SK-N-SH treated with all-trans-retinoic acid at 6 μM for 48 hours (cell line): ENCODE measurements around the gene CFP.

Source experiments
- ARNTL ChIP-seq: fragments of 450-650 bp; formaldehyde crosslinking; IDR thresholded peaks from 2 replicates; pipeline ENCODE4 v1.5.0; 2020; ENCODE audit warnings: low read depth, mild to moderate bottlenecking, moderate library complexity, borderline replicate concordance
- CSDC2 ChIP-seq: fragments of 250-450 bp; sonication (Bioruptor Pico); IDR thresholded peaks from 2 replicates; pipeline ENCODE4 v1.5.0; 2020; ENCODE audit warnings: mild to moderate bottlenecking, moderate library complexity
- RARB ChIP-seq: fragments of 250-450 bp; sonication (Bioruptor Pico); IDR thresholded peaks from 2 replicates; pipeline ENCODE4 v1.8.0; 2021; ENCODE audit warnings: mild to moderate bottlenecking, moderate library complexity
- SNAI2 ChIP-seq: fragments of 250-450 bp; sonication (Bioruptor Pico); IDR thresholded peaks from 2 replicates; pipeline ENCODE4 v1.5.0; 2020; ENCODE audit warnings: mild to moderate bottlenecking, moderate library complexity
- TCF4 ChIP-seq: fragments of 250-450 bp; sonication (Bioruptor Pico); IDR thresholded peaks from 2 replicates; pipeline ENCODE4 v1.8.0; 2021; ENCODE audit warnings: mild to moderate bottlenecking, moderate library complexity, borderline replicate concordance
- TOX ChIP-seq: fragments of 250-450 bp; sonication (Bioruptor Pico); IDR thresholded peaks from 2 replicates; pipeline ENCODE4 v1.8.0; 2021; ENCODE audit warnings: mild to moderate bottlenecking, moderate library complexity, borderline replicate concordance
- ZC3H10 ChIP-seq: fragments of 250-450 bp; sonication (Bioruptor Pico); IDR thresholded peaks from 2 replicates; pipeline ENCODE4 v1.5.1; 2021; ENCODE audit warnings: mild to moderate bottlenecking, moderate library complexity
- ZFP3 ChIP-seq: fragments of 250-450 bp; sonication (Bioruptor Pico); IDR thresholded peaks from 2 replicates; pipeline ENCODE4 v1.5.0; 2020; ENCODE audit warnings: mild to moderate bottlenecking, moderate library complexity
- ZFP30 ChIP-seq: fragments of 450-650 bp; formaldehyde crosslinking; IDR thresholded peaks from 2 replicates; pipeline ENCODE4 v1.5.0; 2022; ENCODE audit warnings: mild to moderate bottlenecking, moderate library complexity
- ZNF70 ChIP-seq: fragments of 450-650 bp; formaldehyde crosslinking; IDR thresholded peaks from 2 replicates; pipeline ENCODE4 v1.5.0; 2020; ENCODE audit warnings: mild to moderate bottlenecking, moderate library complexity
- TF ChIP-seq, protein P1 (sequence below): fragments of 250-450 bp; sonication (Bioruptor Pico); IDR thresholded peaks from 2 replicates; pipeline ENCODE4 v1.8.0; 2020; ENCODE audit warnings: mild to moderate bottlenecking, moderate library complexity, borderline replicate concordance
- TF ChIP-seq, protein P2 (sequence below): fragments of 250-450 bp; sonication (Bioruptor Pico); IDR thresholded peaks from 2 replicates; pipeline ENCODE4 v1.5.1; 2020; ENCODE audit warnings: low read depth, mild to moderate bottlenecking, moderate library complexity

DNA sequence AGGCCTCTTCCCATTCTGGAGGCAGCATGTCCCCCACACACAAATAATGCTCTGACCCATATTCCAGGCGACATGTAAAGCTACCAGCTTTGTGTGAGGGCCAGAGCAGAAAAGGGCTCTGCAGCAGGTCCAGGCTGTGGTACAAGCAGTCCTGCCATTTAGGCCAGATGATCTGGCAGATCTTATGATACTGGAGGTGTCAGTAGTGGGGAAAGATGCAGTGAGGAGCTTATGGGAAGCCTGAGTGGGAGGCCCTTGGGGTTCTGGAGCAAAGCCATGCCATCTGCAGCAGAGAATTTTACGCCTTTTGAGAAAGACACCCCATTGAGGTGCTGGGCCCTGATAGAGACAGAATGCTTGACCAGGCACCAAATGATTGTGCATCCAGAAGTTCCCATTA, 17.8 kb downstream of the CFP start:
- TF ChIP-seq CSDC2 (CRISPR knock-in tag) = no peak
- no peak for TF ChIP-seq ZC3H10
- TF ChIP-seq ARNTL (CRISPR knock-in tag) = no peak
- TF ChIP-seq TCF4 (CRISPR knock-in tag) = no peak
- no peak for TF ChIP-seq RARB (CRISPR knock-in tag)
- TF ChIP-seq, protein P1, sequence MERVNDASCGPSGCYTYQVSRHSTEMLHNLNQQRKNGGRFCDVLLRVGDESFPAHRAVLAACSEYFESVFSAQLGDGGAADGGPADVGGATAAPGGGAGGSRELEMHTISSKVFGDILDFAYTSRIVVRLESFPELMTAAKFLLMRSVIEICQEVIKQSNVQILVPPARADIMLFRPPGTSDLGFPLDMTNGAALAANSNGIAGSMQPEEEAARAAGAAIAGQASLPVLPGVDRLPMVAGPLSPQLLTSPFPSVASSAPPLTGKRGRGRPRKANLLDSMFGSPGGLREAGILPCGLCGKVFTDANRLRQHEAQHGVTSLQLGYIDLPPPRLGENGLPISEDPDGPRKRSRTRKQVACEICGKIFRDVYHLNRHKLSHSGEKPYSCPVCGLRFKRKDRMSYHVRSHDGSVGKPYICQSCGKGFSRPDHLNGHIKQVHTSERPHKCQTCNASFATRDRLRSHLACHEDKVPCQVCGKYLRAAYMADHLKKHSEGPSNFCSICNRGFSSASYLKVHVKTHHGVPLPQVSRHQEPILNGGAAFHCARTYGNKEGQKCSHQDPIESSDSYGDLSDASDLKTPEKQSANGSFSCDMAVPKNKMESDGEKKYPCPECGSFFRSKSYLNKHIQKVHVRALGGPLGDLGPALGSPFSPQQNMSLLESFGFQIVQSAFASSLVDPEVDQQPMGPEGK (CRISPR knock-in tag) = no peak
- TF ChIP-seq, protein P2, sequence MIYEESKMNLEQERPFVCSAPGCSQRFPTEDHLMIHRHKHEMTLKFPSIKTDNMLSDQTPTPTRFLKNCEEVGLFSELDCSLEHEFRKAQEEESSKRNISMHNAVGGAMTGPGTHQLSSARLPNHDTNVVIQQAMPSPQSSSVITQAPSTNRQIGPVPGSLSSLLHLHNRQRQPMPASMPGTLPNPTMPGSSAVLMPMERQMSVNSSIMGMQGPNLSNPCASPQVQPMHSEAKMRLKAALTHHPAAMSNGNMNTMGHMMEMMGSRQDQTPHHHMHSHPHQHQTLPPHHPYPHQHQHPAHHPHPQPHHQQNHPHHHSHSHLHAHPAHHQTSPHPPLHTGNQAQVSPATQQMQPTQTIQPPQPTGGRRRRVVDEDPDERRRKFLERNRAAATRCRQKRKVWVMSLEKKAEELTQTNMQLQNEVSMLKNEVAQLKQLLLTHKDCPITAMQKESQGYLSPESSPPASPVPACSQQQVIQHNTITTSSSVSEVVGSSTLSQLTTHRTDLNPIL (CRISPR knock-in tag) = no peak
- no peak for TF ChIP-seq ZNF70 (CRISPR knock-in tag)
- TF ChIP-seq ZFP3 = no peak
- no peak for TF ChIP-seq ZFP30
- no peak for TF ChIP-seq SNAI2
- TF ChIP-seq TOX (CRISPR knock-in tag) = no peak
